Endometrium (tissue), 2 donors: ENCODE results near the gene LSP1.
"Not testable (repeated sequence)": the region's sequence is repeated elsewhere in the genome, so short reads cannot be mapped to it uniquely, and the experiment has no call there.

Source experiments
- FAIRE-seq: peaks from 2 replicates; lab custom pipeline; 2012; peaks lifted over from hg19 to GRCh38; lab: Jason Lieb, UNC
- donor health status: control.
- donor health status: control.

The LSP1 gene

DNA sequence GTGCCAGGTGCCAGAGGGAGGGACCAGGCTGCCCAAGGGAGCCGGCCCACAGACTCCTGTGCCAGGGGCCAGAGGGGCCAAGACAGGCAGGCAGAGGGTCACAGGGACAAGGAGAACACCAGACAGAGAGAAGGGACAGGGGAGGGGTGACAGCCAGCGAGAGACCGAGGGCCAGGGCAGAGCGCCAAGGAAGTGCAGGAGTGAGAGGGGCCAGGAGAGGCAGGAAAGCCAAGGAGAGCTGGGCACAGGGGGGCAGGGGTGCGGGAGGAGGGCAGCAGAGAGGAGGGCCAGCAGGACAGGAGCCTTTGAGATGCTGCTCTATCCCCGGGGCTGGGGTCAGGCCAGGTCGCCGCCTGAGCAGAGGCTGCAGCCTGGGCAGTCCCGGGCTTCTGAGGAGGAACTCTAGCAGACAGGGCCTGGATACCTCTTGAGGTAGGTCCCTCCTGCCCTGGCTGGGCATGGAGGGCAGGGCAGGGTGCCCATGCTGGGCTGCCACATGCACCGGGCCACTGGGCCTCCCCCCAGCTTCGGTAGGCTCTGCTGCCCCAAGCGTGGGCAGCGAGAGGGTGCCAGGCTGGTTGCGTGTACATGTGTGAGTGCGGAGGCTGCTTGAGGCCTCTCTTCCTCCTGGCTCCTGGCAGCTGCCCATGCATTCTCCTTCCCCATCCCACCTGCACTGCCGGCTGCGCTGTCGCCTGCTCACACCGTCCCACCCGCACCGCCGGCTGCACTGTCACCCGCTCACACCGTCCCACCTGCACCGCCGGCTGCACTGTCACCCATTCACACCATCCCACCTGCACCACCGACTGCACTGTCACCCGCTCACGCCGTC, 12.2 kb downstream of the LSP1 start:
- FAIRE-seq: no peak

DNA sequence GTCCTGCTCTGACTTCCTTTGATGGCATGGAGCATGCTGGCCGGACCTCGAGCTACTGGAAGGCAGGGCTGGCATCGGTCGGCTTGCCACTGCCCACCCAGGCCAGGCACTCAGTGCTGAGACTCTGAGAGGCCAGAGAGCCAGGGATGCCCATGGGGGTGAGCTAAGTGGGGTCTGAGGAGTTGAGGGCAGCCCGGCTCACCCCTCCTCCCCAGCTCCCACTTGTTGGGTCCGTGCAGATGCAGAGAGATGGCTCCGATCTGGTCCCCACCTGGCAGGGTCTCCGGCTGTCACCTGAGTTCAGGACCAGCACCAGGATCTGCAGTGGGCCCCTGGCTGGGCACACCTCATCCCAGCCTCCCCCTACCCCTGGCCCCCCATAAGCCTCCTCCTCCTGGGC, 13.3 kb downstream of the LSP1 start:
- no peak for FAIRE-seq

DNA sequence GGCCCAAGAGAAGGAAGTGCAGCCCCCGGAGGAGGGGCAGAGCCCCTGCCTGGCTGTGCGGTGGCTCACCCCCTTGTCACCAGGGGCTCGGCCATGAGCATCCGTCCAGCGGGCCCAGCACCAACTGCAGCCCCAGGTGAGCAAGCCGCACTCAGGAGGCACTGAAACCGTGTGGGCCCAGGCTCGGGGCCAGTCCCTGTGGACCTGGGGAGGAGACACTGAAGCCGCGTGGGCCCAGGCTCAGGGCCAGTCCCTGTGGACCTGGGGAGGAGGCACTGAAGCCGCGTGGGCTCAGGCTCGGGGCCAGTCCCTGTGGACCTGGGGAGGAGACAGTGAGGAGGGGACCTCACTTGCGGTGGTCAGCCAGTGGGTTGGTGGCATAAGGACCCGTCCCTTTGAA, 13.9 kb downstream of the LSP1 start:
- no peak for FAIRE-seq

DNA sequence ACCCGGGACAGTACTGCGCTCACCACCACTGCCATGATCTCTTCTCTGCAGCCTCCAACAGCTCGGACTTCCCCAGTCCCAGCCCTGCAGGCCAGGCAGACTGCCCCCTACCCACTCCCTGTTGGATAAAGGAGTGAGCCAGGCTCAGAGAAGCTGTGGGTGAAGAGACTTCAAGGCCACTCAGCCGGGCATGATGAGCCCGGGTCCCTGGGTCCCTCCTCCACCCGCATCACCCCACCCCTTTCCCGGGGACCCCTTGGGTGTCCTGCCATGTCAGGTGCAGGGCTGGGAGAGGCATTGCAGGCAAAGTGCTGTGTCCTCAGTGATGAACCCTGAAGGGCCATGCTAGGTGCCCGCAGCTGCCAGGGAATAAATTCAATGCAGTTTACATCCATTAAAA, 14.5 kb downstream of the LSP1 start:
- FAIRE-seq: no peak

DNA sequence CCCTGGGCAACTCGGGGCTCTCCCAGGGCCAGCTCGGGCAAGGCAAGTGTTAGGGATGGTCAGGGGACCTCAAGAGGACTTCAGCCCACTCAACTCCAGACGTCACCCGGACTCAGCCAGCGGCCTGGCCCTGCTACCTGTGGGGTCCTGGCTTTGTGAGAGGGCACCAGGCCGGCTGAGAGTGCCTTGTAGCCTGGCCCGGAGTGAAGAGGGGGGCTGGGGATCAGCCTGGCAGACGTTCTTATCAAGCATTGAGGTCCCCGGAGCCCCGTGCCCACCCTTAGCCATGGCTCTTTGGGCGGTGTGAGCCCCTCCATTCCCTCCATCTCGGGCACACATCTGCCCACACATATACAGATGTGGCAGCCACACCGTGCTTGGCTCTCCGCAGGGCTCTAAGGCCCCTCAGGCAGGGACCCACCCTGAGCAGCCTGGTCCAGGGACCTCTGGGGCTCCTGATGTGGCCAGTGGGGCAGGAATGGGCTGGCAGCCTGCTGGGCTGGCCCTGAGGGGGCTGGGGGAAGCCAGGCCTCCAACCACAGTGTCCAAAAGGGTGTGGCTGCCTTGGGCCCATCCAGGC, 15.3 kb downstream of the LSP1 start:
- no peak for FAIRE-seq

DNA sequence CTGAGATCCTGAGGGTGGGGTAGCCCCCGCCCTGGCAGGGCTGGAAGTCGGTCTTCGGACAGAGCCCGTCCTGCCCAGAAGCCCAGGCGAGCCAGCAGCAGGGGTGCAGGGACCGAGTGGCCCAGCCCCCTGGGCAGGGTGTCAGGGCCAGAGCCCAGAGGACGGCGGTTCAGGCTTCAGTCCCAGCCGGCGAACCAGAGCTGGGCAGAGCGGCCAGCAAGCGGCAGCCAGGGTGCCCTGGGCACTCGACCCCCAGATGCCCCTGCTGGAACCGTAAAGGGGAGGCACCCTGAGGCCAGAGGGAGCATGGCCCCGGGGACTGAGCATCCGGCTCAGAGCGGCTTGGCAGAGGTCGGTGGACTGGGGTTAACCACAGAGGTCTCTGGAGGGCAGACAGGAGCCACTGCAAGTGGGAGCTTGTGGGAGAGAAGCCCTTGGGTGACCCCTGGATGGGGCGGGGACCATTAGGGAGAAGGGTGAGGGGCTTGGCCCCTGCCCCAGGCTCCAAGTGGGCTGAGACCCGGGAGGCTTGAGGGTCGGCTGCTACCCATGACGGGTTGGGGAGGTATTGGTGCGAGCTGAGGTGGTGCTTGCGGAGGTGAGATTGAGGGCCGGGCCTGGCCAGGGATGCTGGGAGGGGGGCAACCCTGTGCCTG, 15.9 kb downstream of the LSP1 start:
- no peak for FAIRE-seq

DNA sequence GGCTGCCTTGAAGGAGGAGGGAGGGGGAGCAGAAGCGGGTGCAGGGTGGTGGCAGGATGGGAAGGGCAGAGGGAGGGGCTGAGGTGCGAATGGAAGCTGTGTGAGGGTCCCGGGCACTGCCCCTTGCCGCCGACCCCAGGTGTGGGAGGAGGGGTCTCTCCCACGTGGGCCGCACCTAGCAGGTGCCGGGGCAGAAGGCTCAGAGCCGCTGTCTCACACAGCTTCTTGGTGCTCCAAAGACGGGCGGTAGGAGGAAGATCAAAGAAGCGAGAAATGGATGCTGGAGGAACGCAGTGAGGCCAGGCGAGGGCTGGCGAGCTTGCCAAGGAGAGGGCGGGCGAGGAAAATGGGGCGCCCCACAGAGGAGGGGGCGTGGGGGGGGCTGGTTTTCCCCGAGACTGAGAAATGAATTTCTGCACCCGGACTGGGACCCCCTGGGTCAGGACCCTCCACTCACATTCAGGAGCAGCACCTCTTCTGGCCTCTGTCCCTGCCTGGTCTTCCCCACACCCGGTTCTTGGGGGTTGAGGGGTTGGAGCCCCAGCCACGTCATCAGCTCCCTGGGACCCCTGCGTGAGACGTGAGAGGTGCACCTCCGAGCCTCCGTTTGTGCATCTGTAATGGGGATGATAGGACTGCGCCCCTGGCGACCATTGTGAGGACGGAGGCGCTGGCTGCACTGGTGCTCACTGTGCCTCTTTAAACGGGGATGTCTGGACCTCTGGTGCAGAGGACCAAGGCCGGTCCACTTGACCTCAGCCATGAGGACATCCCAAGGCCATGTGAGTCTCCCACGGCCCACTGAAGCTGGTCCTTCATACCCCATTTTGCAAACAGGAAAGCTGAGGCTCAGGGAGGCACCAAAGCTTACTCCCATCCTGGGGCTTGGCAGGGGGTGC, 16.8 kb downstream of the LSP1 start:
- no peak for FAIRE-seq

DNA sequence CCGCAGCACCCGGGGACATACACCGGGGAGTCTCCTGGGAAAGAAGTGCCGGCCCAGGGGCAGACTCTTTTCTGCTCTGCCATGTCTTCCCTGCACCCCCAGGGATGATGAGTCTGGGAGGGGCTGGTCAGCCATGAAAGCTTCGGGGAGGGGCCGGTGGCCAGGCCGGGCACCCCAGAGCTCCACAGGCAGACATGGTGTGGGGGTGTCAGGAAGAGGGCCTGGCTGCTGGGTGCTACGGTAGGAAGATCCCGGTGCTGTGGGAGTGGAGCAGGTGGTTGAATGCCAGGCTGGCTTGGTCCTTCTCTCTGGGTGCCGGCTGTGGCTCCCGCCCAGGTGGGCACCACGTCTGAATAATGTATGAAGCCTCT, 17.4 kb downstream of the LSP1 start:
- FAIRE-seq: no peak

DNA sequence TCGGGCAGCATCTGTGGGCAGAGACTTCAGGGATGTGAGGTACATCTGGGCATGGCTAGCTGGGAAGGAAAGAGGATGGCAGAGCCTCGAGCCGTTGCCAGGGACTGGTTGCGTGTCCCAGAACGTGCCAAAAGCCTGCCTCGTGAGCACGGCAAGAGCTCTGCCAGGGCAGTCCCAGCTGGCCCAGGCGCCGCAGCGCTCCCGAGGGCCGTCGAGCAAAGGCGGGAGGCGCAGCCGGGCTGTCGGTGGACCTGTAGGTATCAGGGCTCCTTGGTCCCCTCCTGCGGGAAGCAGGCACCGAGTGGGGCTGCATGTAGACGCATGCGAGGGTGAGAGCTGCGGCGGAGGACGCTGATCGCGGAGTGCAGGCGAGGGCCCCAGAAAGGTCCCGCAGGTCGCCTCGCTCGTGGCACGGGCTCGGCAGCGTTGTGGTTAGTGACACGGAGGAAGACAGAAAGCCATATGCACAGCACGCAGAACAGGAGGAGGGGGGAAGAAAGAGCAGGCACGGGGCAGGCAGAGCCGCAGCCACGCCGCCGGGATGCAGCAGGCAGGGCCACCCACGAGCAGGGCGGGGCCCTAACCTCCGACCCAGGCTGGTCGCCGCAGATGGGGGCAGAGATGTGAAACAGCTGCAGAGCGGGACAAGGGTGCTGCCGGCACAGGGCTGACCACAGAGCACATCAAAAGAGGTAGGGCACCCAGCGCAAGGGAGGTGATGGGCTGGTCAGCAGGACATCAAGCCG, 18.0 kb downstream of the LSP1 start:
- FAIRE-seq: no peak

DNA sequence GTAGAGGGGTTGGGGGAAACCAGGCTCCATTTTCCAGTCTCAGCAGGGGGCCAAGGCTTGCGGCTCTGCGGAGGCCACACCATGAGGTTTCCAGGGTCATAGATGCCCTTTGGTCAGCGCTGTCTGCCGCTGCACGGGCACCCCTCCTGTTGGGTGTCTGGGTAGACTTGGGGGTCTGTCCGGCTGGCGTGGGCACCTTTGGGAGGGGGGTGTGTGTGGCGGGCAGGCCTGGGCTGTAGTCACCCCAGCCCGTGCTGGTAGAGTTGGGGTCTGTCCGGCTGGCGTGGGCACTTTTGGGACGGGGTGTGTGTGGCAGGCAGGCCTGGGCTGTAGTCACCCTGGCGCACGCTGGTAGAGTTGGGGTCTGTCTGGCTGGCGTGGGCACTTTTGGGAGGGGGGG, 18.6 kb downstream of the LSP1 start:
- no peak for FAIRE-seq

DNA sequence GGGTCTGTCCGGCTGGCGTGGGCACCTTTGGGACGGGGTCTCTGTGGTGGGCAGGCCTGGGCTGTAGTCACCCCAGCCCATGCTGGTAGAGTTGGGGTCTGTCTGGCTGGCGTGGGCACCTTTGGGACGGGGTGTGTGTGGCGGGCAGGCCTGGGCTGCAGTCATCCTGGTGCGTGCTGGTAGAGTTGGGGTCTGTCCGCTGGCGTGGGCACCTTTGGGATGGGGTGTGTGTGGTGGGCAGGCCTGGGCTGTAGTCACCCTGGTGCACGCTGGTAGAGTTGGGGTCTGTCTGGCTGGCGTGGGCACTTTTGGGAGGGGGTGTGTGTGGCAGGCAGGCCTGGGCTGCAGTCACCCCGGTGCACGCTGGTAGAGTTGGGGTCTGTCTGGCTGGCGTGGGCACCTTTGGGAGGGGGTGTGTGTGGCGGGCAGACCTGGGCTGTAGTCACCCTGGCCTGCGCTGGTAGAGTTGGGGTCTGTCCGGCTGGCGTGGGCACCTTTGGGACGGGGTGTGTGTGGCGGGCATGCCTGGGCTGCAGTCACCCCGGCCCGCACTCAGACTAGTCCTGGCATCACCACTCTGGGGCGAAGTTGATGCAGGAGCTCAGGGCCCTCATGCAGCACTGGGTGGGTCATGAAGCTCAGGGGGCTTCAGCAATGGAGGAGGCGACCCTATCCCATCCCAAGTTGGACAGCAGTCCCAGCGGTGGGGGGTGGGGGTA, 19.5 kb downstream of the LSP1 start:
- no peak for FAIRE-seq

DNA sequence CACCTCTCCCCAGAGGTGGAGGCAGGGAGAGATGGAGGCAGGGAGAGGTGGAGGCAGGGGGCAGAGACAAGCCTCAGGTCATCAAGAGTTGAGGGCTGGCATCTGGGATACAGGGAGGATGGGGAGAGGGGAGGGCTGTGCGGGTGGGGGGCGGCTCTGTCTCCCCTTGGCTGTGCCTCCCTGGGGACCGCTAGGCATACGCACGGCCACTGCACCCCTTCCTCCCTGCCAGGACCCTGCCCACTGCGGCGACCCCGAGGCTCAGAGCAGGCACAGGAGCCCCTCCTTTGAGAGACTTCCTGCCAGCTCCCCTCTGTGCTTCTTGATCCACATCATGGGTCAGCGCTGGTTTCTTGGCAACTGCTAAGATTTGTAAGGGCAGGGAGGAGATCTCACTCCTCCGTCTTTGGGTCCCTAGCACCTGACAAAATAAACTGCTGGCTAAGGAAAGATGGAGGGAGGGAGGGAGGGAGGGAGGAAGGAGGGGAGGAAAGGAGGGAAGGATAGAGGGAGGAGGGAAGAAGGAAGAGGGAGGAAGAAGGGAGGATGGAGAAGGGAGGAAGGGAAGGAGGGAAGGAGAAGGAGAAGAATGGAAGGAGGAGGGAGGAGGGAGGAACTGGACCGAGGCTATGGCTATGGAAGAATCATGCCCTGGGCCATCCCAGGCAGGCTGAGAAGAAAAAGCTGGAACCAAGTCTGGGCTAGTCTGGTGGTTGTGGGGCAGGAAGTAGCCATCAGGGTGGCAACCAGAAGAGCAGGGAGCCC, 20.3 kb downstream of the LSP1 start:
- FAIRE-seq: no peak

DNA sequence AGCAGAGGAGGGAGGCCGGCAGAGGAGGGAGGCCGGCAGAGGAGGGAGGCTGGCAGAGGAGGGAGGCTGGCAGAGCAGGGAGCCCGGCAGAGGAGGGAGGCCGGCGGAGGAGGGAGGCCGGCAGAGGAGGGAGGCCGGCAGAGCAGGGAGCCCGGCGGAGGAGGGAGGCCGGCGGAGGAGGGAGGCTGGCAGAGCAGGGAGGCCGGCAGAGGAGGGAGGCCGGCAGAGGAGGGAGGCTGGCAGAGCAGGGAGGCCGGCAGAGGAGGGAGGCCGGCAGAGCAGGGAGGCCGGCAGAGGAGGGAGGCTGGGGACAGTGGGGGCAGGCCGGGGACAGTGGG, 20.9 kb downstream of the LSP1 start:
- not testable (repeated sequence) for FAIRE-seq

DNA sequence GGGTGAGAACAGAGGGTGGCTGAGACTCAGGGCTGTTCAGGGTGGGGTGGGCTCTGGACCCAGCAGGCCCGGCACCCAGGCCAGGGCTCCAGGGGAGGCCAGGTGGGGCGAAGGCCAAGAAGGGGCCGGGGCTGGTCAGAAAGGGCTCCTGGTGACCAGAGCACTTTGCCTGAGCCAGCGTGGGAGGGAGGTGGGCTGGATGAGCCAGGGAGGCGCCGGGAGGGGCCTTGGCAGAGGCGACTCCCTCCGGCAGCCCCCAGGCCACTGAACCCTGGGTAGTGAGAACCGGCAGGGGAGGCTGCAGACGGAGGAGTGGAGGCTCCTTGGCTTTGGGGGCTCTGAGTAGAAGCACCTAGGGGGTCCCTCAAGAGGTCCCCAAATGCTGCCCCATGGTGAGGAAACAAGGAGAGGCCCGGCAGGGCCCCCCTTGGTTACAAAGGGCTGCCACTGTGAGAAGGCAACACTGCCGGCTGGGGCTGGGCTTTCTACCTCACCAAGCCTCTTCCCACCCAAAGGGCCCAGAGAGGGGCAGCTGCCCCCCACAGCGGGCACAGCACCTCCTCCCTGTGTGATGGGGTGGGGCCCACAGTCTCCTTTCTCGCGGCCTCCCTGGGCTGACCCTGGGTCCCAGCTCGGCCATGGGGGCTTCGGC, 21.7 kb downstream of the LSP1 start:
- FAIRE-seq: not testable (repeated sequence)

DNA sequence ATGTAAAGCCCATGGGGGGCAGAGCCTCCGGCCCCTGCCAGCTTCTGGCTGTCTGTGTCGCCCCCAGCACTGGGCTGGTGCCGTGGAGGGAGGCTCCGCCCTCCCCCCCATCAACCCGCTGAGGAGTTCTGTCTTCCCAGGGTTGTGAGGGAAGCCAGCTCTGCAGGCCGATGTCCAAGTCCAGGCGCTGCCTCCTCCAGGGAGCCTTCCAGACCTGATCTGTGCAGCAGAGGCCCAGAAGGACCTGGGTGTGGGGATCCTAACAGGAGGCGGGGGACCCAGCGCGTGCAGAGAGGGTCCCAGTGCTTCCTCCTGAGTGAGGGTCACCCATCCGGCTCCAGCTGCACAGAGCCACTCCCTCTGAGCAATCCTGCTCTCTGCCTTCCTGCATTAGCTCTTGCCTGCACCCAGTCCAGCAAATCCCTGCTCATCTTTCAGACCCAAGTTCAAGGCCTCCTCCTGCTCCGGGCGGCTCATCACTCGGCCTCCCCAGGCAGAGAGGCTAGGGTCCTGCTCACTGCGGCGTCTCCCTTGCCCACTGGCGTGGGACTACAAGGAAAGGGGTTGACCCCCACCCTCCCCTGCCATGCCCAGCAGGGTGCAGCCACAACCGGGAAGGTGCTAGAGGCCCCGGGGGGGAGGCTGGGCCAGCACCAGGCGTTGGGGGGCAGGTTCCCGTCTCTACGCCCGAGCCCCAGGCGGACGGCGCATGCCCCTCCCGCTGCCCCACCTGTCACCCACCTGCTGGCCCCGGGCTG, 22.4 kb downstream of the LSP1 start:
- FAIRE-seq: no peak

DNA sequence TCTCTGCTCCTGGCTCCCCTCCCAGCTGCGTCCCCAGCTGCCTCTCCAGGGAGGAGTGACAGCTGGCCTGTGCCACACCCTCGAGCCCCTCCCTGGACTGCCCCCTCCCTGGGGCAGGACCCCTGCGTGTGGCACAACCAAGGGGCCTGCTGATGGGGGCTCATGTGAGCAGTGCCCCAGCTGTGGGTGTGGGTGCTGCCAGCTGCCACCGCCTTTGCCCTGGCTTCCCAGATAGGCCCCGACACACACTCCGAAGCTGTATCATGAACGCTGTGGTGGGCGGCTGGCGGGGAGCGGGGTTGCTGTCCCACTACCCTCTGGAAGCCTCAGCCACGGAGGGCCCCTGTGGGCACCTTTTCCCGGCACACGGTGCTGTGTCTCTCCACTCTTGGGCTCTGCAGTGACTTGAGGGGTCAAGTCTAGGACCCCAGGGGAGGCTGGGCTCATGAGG, 23.0 kb downstream of the LSP1 start:
- not testable (repeated sequence) for FAIRE-seq

DNA sequence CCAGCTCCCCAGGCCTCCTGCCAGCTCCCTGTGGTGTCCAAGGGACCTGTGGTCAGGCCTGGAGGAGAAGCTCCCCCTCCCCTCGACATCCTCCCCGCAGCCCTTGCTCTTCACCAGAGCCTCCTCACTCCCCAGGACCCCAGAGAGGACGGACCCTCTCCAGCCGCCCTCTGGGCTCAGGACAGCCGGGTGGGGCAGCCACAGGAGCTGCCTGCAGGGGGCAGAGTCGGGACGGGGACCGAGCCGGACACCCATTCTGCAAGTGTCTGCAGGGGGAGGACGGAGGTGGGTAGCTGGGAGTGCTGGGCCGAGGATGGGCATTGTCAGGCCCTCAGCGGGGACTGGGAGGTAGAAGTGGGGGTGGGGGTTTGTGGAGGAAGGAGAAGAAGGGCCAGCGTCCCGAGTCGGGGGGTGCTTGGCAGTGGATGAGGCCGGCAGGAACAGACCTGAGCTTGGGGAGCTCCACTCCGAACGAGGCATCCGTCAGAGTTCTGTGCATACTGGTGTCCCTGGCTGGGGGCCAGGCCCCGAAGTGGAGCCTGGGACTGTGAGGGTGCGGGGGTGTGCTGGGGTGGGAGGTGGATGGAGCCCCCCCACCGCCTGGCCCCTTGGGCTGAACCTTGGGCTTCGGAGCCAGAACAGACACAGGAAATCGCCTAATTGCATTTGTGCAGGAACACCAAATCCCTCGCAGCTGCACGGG, 23.6 kb downstream of the LSP1 start:
- FAIRE-seq: no peak
